Activated CD4-positive, alpha-beta T cell treated with anti-CD3 and anti-CD28 coated beads for 1 hour (primary cell): ENCODE data around the gene DISC1.

Source experiments
- DNase-seq: peaks from one replicate; pipeline ENCODE4 v3.0.0-alpha.2; 2020

Gene DISC1

GRCh38 chr1:231828182-231828920 lies 201.8 kb downstream of the DISC1 start:
- DNase-seq = no peak

- DNase-seq = no peak
Measured at GRCh38 chr1:231829332-231829731, 202.7 kb downstream of the DISC1 start.

DNA sequence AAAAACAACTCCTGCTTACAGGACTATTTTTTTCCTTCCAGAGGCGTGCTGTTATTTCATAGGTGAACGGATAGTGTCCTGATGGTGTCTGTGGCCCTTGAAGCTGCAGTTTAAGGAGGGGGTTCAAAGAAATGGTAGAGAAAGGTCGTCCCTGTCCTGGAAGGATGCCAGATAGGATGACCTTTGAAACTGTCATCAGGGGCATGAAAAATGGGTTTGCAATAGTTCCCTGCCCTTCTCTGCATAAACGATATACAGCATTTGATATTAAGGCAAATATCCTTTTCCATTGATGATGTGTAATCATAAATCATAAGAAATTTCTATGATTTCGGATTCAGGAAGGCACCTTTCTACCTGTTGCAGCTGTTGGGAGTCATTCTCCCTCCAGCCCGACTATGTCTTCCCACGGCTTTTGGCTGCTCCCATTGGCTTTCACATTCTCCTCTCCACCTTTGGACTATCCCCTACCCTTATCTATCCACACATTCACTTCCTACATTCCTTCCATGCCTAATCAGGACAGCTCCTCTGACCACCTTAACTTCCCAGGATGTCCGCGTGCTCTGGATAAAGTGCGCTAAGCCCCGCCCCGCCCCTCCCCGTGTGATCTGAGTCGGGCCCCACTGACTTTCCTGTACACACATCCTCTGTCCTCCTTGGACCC lies 209.8 kb downstream of the DISC1 start:
- DNase-seq = no peak

DNA sequence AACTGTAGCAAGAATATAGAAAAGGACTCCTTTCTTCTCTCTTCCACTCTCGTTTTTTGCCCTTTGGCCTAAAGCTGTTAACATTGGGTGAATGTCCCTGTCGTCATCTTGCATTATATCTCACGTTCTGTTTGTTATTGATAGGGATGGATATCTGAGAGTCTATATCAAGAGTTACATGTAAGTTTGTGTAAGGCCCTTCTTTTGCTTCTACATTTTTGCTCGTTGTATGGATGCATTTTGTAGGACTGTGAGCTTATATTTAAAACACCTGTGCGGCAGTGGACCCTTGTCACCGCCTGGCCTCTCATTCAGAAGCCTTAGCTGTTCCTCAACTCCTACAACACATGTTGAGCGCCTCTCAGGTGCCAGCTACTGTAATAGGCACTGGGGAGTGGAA lies 211.9 kb downstream of the DISC1 start:
- DNase-seq = no peak

DNA sequence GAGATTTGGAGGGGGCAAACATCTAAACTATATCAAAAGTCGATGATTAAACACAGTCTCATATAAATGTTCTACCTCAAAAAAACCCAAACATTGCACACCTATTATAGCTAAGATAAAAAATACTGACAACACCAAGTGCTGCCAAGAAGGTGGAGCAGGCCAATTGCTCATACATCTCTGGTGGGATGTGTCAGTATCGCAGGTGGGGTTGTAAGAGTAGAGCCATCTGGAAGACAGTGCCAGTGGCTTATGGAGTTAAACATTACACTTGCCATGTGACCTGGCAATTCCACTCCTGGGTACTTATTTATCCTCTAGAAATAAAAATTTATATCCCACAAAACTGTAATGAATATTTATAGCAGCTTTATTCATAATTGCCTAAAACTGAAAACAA lies 213.4 kb downstream of the DISC1 start:
- DNase-seq = no peak

- no peak for DNase-seq
Measured at GRCh38 chr1:231841616-231842344, 215.2 kb downstream of the DISC1 start.

DNA sequence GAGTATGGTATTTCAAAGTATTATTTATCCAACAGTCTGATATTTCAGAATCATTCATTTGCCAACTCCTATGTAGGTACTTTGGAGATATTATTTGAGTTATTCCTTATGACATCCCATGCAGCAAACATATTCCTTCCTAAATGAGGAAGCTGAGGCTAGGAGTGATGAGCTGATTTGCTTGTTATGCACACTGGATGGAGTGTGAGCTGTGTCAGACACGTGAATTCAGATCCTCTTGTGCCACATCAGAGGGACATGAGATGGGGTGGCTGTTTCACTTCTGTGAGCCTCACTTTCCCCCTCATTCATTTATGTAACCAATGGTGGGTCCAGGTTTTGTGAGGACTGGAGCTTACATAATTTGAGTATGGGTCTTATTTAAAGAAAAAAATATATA lies 215.9 kb downstream of the DISC1 start:
- DNase-seq = no peak

DNA sequence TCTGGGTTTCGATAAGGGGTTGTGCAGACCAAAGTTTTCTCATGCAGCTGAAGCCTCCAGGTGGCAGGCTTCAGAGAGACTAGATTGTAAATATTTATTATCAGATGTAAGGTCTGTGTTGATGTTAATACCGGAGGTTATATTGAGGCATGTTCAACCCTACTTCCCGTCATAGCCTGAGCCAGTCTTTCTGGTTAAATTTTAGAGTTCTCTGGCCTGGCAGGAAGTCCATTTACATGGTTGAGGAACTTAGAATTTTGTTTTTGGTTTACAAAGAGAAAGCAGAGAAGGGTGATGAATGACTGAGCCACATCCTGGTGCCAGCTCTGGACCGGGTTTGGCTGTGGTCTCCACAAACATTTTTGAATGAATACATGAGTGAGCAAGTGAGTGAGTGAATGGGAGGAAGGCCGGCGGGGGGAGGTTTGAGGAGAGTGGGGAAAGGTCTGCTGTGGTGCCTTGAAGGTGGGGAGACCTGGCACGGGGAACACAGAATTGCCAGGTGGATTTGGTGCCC lies 218.5 kb downstream of the DISC1 start:
- DNase-seq = no peak

- DNase-seq = no peak
Measured at GRCh38 chr1:231847612-231848397, 221.2 kb downstream of the DISC1 start.

DNA sequence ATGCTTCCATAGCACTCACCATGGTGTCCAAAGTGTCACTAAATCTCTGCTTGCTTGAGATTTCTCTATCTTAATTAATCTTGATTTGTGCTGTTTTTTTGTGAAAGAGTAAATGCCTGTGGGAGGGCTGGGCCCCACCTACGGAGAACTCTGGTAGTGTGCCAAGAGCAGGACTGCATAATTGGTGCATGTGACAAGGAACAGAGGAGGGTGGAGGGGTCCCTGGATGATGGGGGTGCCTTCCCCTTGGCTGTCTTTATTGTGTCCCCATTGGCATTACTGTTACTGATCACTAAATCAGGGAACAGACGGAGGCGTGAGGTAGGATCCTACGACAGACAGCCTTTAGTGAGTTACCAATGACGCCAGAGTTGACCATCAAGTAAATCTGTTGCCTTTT lies 223.4 kb downstream of the DISC1 start:
- no peak for DNase-seq

DNA sequence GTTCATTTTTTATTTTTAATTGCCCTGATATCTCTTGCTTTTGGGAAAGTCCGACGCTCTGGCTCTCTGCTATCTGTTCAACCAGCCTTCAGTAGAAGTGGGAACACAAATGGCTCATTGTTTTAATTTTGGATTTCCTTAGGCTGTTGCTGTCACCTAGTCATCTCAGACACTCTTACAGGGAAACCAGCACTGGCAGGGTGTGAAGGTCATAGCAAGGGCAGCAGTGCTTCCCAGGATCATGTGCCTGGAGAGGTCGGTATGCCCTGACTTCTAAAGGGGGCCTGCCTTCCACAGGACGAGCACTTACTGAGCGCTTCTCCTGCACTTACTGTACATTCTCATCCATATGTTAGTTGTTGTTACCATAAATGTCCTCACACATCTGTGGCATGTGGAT lies 224.2 kb downstream of the DISC1 start:
- DNase-seq = no peak

GRCh38 chr1:231853588-231854207 lies 227.1 kb downstream of the DISC1 start:
- no peak for DNase-seq

DNA sequence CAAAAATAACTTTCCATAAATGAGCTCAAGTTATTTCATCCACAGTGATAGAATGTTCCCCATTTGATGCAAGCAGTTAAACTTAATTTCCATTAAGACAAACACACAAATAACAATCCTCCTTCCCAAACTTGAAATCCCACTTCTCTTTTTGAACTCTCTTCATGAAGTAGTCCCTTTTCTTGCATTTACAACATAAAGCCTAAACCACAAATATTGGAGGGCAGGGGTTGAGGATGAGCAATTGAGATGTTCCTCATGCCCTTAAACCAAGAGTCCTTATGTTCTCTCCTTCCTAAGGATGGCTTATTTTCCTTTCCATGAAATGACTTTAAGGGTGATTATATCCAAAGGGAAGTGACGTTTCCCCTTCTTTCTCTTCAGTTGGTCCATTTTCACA lies 228.8 kb downstream of the DISC1 start:
- no peak for DNase-seq

- DNase-seq = no peak
Measured at GRCh38 chr1:231855926-231856325, 229.3 kb downstream of the DISC1 start.

- no peak for DNase-seq
Measured at GRCh38 chr1:231856426-231856825, 229.8 kb downstream of the DISC1 start.

DNA sequence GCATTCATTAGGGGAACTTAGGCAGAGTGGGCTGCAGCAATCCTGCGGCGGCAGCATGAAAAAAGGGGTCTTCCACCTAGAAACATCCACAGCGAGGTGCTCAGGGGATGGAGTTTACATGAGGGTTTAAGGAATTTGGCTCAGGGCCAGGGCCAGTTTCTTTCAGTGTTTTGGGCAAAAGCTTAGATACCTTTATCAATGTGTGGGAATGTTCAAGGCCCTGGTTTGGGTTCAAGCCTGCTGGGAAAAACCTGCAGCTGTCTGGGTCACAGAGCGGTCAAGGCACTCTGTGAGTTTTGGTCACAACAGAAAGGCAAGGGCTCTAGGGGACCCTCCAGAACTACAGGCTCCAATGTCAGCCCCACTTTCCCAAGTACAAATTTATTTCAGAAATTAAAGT lies 230.3 kb downstream of the DISC1 start:
- DNase-seq = no peak

GRCh38 chr1:231857609-231858135 lies 231.1 kb downstream of the DISC1 start:
- no peak for DNase-seq

GRCh38 chr1:231860221-231861088 lies 233.9 kb downstream of the DISC1 start:
- no peak for DNase-seq

DNA sequence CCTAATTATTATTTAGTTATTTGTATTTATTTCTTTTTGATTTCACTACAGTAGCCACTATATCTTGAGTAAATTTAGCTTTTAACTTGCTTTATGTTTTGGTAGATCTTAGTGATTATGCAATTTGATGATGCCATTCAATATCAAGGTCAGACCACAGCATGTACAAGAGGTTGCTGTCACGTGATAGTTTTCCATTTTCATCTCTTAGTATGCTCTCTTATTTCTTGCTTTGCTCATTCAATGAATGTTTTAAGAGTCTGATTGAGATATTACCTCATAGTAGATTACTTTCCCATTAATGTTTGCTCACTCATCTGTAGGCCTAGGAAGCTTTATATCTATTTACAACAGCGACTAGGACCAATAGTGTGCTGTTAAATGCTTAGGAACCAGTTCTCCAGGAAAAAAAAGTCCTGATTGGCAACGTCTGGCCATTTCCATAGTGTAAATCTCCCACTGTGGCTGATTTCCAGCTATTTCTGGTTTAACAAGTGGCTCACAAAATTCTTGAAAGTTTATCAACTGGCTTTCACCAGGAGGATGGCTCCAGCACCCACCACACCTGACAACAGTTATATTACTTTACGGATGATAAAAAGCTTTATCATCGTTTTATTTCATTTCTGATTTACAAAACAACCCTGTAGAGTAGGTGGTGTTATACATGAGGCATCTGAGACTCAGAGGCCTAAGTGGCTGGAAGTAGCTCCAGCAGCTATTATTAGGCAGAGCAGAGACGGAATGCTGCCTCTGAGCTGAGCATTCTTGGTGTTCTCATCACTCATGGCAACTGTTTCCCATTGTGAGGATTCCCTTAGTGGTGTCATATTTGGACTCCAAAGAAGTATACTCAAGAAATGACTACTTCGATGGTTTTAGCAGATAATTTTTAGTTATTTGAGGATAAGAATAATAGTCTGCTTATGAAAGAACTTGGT lies 235.2 kb downstream of the DISC1 start:
- no peak for DNase-seq

GRCh38 chr1:231862611-231863010 lies 236.0 kb downstream of the DISC1 start:
- no peak for DNase-seq
